NCI-H446 (cell line): ENCODE results near the gene SCRN3.
"Not testable (repeated sequence)": the region's sequence is repeated elsewhere in the genome, so short reads cannot be mapped to it uniquely, and the experiment has no call there.

Experiments used
- DNase-seq, 2 experiments: peaks; one replicate each; lab custom pipeline; 2025; lab: John Stamatoyannopoulos, UW

SCRN3 gene

DNA sequence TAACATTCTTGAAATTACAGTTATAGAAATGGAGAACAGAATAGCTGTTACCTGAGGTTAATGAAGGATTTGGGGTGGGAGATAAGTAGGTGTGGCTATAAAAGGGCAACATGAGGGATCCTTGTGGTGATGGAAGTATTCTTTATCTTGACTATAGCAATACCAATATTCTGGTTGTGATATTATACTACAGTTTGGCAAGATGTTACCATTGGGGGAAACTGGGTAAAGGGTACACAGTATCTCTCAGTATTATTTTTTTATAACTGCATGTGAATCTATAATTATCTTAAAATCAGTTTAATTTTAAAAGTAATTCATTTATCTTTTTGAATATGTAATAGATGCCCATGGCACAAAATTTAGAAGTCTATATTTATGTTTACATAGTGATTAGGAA, 8.1 kb downstream of the SCRN3 start:
- no peak for DNase-seq

- not testable (repeated sequence) for DNase-seq
Observed at GRCh38 chr2:174410039-174410438, 14.5 kb downstream of the SCRN3 start.

- no peak for DNase-seq
Observed at GRCh38 chr2:174412256-174412655, 16.7 kb downstream of the SCRN3 start.

DNA sequence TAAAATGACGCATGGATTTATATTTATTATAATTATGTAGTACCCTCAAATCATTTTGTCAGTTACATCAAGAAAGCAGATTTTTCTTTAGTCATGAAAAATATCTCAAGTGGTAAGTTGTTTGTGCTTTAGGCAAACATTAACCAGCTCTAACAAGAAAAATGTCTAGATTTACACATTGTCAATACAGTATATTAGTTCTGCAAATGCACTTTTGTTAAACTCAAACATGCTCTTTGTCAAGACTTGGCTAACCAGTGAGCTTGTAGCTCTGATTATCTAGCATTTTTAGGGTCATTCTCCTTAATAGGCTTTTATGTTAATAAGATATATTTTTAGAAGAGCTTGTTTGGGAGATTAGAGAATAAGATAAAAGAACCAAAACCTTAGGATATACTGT, 32.7 kb downstream of the SCRN3 start:
- DNase-seq: no peak

DNA sequence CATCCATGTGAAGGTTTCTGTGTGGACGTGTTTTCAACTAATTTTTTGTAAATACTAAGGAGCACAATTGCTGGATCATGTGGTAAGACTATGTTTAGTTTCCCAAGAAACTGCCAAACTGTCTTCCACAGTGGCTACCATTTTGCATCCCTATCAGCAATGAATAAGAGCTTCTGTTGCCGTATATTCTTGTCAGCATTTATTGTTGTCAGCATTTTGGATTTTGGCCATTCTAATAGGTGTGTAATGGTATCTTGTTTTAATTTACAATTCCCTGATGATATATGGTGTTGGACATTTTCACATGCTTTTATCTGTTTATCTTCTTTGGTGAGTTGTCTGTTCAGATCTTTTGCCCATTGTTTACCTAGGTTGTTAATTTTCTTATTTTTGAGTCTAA, 34.5 kb downstream of the SCRN3 start:
- DNase-seq: no peak

GRCh38 chr2:174431902-174432301, 36.4 kb downstream of the SCRN3 start:
- no peak for DNase-seq

DNA sequence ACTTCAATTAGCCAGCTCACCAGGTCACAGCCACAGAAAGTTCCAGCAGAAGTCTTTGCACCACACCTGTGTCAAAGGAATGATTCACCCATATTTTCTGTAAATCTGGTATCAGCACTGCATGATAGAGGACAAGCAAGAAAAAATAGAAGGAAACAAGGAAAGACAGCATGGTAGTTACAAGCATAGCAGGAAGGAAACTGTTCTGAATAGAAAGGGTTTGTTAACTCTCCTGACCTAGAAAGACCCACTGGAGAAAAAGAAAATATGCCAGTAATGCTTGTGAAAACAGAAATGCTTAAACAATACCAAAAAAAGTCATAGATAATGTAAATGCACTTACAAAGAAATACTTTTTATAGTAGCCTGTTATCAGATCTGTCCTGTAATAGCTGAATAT, 40.8 kb downstream of the SCRN3 start:
- DNase-seq: no peak

DNA sequence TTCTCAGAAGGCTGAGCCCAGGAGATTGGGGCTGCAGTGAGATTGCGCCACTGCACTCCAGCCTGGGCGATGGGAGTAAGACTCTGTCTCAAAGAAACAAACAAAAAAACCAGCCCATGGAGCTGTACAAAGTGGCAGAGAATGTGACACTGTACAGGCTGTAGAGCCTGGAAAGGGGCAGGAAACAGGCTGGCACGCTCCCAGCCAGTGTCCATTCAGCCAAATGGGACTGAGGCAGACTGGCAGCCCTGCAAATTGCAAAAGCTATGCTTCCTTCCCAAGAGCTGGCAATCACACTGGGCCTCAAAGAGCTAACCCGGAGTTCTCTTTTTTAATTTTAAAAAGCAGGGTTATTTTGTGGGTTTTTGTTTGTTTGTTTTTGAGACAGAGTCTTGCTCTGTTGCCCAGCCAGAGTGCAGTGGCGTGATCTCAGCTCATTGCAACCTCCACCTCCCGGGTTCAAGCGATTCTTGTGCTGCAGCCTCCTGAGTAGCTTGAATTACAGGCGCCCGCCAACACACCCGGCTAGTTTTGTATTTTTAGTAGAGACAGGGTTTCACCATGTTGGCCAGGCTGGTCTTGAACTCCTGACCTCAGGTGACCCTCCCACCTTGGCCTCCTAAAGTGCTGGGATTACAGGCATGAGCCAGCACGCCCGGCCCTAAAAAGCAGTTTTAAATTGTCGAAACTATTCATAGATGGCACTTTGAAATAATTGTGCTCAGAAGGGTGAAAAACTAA, 42.8 kb downstream of the SCRN3 start:
- peak in 1 of 2 experiments; percentile 1 for DNase-seq

GRCh38 chr2:174439323-174439722, 43.8 kb downstream of the SCRN3 start:
- no peak for DNase-seq

- no peak for DNase-seq
Observed at GRCh38 chr2:174439950-174440349, 44.4 kb downstream of the SCRN3 start.

GRCh38 chr2:174442546-174443510, 47.3 kb downstream of the SCRN3 start:
- no peak for DNase-seq

GRCh38 chr2:174444761-174445160, 49.2 kb downstream of the SCRN3 start:
- DNase-seq: no peak

GRCh38 chr2:174445248-174445647, 49.7 kb downstream of the SCRN3 start:
- no peak for DNase-seq

- no peak for DNase-seq
Observed at GRCh38 chr2:174446531-174446930, 51.0 kb downstream of the SCRN3 start.

DNA sequence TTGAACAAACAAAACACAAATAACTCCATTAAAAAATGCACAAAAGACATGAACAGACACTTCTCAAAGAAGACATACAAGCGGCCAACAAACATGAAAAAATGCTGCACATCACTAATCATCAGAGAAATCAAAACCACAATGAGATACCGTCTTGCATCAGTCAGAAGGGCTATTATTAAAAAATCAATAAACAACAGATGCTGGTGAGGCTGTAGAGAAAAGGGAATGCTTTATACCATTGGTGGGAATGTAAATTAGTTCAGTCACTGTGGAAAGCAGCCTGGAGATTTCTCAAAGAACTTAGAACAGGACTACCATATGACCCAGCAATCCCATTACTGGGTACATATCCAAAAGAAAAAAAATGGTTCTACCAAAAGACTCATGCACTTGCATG, 53.5 kb downstream of the SCRN3 start:
- peak in 1 of 2 experiments; percentile 3 for DNase-seq

- no peak for DNase-seq
Observed at GRCh38 chr2:174450021-174450816, 54.7 kb downstream of the SCRN3 start.

GRCh38 chr2:174454566-174454965, 59.0 kb downstream of the SCRN3 start:
- DNase-seq: no peak

DNA sequence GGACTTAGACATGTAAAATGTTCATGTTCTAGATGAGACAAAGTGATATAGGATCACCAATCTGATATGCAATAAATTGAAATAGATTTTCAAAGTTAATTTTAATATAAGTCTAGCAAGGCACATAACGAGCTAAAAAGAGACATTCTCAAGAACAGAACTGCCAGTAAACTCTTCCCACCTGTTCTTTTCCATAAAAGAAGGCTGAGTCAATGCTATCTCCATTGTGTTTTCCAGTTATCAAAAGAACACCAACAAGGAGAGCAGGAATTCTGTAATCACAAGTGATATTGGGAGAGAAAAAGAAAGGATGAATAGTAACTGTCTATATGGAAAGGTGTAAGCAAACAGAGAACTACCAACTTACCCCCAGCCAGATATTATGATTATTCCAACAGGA, 65.7 kb downstream of the SCRN3 start:
- DNase-seq: no peak

DNA sequence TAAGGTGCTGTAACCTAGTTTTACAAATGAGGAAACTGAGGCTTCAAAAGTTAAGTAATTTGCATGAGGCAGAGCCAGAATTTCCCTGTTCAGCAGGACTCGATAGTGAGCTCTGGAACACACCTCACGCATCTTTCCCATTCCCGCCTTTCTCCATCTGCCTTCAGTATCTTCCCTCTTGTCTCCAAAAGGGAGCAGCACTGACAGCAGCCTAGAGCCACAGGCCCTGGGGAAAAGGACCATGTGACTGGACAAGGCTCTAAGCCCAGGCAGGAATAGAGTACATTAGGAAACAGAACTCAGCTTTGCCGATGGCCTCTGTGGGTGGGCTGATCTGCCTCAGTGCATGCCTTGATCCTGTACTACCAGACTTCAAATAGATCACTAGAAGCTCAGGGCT, 69.8 kb downstream of the SCRN3 start:
- DNase-seq: peak in 1 of 2 experiments; percentile 32

- DNase-seq: no peak
Observed at GRCh38 chr2:174473796-174474195, 78.3 kb downstream of the SCRN3 start.

GRCh38 chr2:174477759-174478158, 82.2 kb downstream of the SCRN3 start:
- no peak for DNase-seq
